ENCODE measurements around the gene TNXB.
"Not testable (repeated sequence)": the region's sequence is repeated elsewhere in the genome, so short reads cannot be mapped to it uniquely, and the experiment has no call there.

DNA sequence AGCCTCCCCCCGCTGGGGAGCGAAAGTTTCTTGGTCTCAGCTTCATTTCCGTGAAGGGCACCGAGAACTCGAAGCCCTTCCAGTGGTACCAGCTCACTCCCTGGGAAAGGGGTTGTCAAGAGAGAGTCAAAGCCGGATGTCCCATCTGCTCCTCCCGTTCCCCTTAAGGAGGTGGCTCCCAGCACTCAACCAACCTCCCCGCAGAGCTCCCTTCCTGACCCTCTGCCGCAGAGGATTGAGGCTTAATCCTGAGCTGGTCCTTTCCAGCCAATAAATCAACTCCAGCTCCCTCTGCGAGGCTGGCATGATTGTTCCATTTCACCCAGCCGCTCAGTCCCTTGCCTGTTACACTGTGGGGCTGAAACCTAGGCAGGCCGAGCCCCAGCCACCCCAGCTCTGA is 100.5 kb downstream of the TNXB start:
- TF ChIP-seq, protein P1, sequence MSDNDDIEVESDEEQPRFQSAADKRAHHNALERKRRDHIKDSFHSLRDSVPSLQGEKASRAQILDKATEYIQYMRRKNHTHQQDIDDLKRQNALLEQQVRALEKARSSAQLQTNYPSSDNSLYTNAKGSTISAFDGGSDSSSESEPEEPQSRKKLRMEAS (CRISPR knock-in tag; IDR thresholded peaks at IDR 0.05) = not testable (repeated sequence)
- TF ChIP-seq BRF1 (IDR thresholded peaks at IDR 0.05; ENCODE audit: borderline replicate concordance, extremely low read depth, insufficient read length); CREM (IDR thresholded peaks at IDR 0.05; ENCODE audit: low read depth); FOXJ3 (CRISPR knock-in tag; IDR thresholded peaks at IDR 0.05); ZFP36 (IDR thresholded peaks at IDR 0.05; ENCODE audit: low read depth, low read length, partially characterized antibody); POLR2G (IDR thresholded peaks at IDR 0.05; ENCODE audit: low read depth, low read length); ZNF282 (CRISPR knock-in tag; IDR thresholded peaks at IDR 0.05); EP400 (IDR thresholded peaks at IDR 0.05); ZNF644 (tag; IDR thresholded peaks at IDR 0.05; ENCODE audit: low read depth): not testable (repeated sequence)
- TF ChIP-seq, protein P2, sequence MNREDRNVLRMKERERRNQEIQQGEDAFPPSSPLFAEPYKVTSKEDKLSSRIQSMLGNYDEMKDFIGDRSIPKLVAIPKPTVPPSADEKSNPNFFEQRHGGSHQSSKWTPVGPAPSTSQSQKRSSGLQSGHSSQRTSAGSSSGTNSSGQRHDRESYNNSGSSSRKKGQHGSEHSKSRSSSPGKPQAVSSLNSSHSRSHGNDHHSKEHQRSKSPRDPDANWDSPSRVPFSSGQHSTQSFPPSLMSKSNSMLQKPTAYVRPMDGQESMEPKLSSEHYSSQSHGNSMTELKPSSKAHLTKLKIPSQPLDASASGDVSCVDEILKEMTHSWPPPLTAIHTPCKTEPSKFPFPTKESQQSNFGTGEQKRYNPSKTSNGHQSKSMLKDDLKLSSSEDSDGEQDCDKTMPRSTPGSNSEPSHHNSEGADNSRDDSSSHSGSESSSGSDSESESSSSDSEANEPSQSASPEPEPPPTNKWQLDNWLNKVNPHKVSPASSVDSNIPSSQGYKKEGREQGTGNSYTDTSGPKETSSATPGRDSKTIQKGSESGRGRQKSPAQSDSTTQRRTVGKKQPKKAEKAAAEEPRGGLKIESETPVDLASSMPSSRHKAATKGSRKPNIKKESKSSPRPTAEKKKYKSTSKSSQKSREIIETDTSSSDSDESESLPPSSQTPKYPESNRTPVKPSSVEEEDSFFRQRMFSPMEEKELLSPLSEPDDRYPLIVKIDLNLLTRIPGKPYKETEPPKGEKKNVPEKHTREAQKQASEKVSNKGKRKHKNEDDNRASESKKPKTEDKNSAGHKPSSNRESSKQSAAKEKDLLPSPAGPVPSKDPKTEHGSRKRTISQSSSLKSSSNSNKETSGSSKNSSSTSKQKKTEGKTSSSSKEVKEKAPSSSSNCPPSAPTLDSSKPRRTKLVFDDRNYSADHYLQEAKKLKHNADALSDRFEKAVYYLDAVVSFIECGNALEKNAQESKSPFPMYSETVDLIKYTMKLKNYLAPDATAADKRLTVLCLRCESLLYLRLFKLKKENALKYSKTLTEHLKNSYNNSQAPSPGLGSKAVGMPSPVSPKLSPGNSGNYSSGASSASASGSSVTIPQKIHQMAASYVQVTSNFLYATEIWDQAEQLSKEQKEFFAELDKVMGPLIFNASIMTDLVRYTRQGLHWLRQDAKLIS (CRISPR knock-in tag; IDR thresholded peaks at IDR 0.05) = not testable (repeated sequence)
- TF ChIP-seq, protein P3, sequence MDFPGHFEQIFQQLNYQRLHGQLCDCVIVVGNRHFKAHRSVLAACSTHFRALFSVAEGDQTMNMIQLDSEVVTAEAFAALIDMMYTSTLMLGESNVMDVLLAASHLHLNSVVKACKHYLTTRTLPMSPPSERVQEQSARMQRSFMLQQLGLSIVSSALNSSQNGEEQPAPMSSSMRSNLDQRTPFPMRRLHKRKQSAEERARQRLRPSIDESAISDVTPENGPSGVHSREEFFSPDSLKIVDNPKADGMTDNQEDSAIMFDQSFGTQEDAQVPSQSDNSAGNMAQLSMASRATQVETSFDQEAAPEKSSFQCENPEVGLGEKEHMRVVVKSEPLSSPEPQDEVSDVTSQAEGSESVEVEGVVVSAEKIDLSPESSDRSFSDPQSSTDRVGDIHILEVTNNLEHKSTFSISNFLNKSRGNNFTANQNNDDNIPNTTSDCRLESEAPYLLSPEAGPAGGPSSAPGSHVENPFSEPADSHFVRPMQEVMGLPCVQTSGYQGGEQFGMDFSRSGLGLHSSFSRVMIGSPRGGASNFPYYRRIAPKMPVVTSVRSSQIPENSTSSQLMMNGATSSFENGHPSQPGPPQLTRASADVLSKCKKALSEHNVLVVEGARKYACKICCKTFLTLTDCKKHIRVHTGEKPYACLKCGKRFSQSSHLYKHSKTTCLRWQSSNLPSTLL (IDR thresholded peaks at IDR 0.05) = not testable (repeated sequence)
- TF ChIP-seq, protein P4, sequence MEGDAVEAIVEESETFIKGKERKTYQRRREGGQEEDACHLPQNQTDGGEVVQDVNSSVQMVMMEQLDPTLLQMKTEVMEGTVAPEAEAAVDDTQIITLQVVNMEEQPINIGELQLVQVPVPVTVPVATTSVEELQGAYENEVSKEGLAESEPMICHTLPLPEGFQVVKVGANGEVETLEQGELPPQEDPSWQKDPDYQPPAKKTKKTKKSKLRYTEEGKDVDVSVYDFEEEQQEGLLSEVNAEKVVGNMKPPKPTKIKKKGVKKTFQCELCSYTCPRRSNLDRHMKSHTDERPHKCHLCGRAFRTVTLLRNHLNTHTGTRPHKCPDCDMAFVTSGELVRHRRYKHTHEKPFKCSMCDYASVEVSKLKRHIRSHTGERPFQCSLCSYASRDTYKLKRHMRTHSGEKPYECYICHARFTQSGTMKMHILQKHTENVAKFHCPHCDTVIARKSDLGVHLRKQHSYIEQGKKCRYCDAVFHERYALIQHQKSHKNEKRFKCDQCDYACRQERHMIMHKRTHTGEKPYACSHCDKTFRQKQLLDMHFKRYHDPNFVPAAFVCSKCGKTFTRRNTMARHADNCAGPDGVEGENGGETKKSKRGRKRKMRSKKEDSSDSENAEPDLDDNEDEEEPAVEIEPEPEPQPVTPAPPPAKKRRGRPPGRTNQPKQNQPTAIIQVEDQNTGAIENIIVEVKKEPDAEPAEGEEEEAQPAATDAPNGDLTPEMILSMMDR (IDR thresholded peaks at IDR 0.05 in 2 of 3, conservative IDR thresholded peaks at IDR 0.05 in 1 of 3; ENCODE audit: insufficient read depth in 2 of 3, low read depth in 1 of 3, low read length in 3 of 3) = not testable (repeated sequence)

Data from K562 (cell line).